ENCODE measurements around the gene CUBN. TPM values are rescaled to one million over a fixed set of nuclear protein-coding genes. Genes with fewer than 3 reads are reported as not detected.

CUBN gene
- total RNA-seq, 4 donors from 2014 or later: 0.27 to 3.6 (median 0.96) TPM

DNA sequence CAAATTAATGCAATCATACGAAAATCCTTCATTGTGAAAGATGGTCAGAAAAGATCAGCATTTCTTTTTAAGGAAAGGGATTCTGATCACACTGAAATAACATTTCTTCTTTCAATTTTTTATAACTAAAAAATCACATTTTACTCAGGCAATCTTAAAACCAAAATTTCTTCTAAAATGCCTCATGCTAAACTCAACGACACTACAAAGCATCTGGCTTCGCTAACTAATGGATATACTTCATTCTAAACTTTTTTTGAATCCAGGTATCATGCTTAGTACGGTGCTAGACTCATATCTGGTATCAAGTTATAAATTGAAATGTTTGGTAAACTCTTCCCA, 100.4 kb downstream of the CUBN start:
- no peaks in the 10 kb centered on the region for H3K36me3 ChIP-seq
- intact Hi-C loops (cut with DNase I; ENCODE audit: low total_unique reads): no loop called here
- peaks cover 8 to 12% of the 10 kb centered on the region in 2 donors for H3K4me1 ChIP-seq
- peak overlapping the region in 1 of 4 donors; percentile 17 for H3K4me3 ChIP-seq
- H3K9me3 ChIP-seq: no peaks in the 10 kb centered on the region
- in situ Hi-C loops (cut with MboI; ENCODE audit: low sequenced_read_pairs in 4 of 4): no loop called here
- H3K27ac ChIP-seq: peak overlapping the region; percentile 11 to 38 (median 25)
- DNase-seq (no peak), ATAC-seq (no peak)
- TF ChIP-seq POLR2A (IDR thresholded peaks at IDR 0.05): no peak
- TF ChIP-seq, protein P1, sequence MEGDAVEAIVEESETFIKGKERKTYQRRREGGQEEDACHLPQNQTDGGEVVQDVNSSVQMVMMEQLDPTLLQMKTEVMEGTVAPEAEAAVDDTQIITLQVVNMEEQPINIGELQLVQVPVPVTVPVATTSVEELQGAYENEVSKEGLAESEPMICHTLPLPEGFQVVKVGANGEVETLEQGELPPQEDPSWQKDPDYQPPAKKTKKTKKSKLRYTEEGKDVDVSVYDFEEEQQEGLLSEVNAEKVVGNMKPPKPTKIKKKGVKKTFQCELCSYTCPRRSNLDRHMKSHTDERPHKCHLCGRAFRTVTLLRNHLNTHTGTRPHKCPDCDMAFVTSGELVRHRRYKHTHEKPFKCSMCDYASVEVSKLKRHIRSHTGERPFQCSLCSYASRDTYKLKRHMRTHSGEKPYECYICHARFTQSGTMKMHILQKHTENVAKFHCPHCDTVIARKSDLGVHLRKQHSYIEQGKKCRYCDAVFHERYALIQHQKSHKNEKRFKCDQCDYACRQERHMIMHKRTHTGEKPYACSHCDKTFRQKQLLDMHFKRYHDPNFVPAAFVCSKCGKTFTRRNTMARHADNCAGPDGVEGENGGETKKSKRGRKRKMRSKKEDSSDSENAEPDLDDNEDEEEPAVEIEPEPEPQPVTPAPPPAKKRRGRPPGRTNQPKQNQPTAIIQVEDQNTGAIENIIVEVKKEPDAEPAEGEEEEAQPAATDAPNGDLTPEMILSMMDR (IDR thresholded peaks at IDR 0.05 in 4 of 5, conservative IDR thresholded peaks at IDR 0.05 in 1 of 5): no peak
- no peaks in the 10 kb centered on the region for H3K27me3 ChIP-seq

DNA sequence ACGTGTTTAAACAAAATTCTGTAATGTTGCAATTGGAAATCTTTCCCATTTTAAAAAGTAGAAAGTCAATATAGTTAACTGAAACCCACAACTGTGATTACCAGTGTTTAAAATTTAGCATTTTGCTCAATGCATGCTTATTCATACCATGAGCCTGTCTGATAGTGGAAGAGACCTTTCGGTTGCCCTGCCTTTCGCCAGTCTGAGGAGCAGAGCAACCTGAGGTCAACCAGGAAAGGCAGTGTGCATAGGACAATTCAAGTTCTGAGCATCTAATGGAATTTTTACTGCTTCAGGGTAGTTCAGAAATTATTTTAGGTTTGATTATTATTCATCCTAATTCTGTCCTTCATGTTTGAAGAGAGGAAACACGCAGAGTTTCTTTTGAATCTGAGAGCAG, 100.8 kb downstream of the CUBN start:
- peak overlapping the region in 1 of 4 donors; percentile 20 for H3K27ac ChIP-seq
- no peak for ATAC-seq
- in situ Hi-C loops (cut with MboI; ENCODE audit: low sequenced_read_pairs in 4 of 4): no loop called here
- H3K36me3 ChIP-seq: no peaks in the 10 kb centered on the region
- DNase-seq: no peak
- TF ChIP-seq POLR2A (IDR thresholded peaks at IDR 0.05): no peak
- TF ChIP-seq, protein P1 (IDR thresholded peaks at IDR 0.05 in 4 of 5, conservative IDR thresholded peaks at IDR 0.05 in 1 of 5): no peak
- intact Hi-C loops (cut with DNase I; ENCODE audit: low total_unique reads): no loop called here
- no peaks in the 10 kb centered on the region for H3K9me3 ChIP-seq
- no peak overlapping the region for H3K4me3 ChIP-seq
- H3K4me1 ChIP-seq: peaks cover 8 to 12% of the 10 kb centered on the region in 2 donors
- H3K27me3 ChIP-seq: no peaks in the 10 kb centered on the region

DNA sequence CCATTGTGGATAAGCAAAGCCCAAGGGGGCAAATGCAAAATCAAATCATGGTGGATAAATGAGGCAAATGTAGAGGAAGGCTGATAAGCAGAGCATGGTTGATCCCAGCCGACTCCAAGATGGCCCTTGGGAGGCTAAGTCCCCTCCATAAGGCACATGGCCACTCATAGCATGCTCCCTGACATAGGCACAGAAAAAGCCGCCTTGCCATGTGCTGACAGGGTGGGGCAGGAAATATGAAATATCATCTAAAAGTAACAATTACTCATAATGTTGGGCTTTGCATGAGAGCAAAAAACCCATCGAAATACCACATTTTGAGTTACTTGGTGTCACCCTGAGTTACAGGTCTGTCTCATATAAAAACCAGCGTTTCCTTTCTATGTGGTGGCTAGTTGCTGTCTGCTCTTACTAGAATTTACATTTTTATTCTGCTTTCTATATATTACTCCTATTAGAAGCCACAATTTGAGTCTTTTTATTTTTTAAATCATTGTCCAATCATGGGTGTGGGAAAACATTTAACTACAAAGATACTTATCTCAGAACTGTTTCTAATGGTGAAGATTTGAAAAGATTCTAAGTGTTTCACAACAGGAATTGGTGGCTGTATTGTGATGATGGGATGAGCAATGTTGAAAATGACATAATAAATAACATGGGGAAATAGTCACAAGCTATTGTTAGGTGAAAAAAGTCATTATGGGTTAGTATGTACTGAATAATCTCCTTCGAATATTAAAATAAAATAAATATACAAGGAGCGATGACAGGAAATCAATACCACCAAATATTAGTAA, 102.7 kb downstream of the CUBN start:
- no peak for TF ChIP-seq POLR2A (IDR thresholded peaks at IDR 0.05)
- TF ChIP-seq, protein P1 (IDR thresholded peaks at IDR 0.05 in 4 of 5, conservative IDR thresholded peaks at IDR 0.05 in 1 of 5): no peak
- Histone ChIP-seq H3K4me1 (peaks cover 7 to 13% of the 10 kb centered on the region in 2 donors), H3K27ac (no peak overlapping the region), H3K4me3 (no peak overlapping the region), H3K27me3 (no peaks in the 10 kb centered on the region), H3K9me3 (no peaks in the 10 kb centered on the region), H3K36me3 (no peaks in the 10 kb centered on the region)
- intact Hi-C loops (cut with DNase I; ENCODE audit: low total_unique reads) (no loop called here), in situ Hi-C loops (cut with MboI; ENCODE audit: low sequenced_read_pairs in 4 of 4) (no loop called here)
- DNase-seq: no peak
- no peak for ATAC-seq

DNA sequence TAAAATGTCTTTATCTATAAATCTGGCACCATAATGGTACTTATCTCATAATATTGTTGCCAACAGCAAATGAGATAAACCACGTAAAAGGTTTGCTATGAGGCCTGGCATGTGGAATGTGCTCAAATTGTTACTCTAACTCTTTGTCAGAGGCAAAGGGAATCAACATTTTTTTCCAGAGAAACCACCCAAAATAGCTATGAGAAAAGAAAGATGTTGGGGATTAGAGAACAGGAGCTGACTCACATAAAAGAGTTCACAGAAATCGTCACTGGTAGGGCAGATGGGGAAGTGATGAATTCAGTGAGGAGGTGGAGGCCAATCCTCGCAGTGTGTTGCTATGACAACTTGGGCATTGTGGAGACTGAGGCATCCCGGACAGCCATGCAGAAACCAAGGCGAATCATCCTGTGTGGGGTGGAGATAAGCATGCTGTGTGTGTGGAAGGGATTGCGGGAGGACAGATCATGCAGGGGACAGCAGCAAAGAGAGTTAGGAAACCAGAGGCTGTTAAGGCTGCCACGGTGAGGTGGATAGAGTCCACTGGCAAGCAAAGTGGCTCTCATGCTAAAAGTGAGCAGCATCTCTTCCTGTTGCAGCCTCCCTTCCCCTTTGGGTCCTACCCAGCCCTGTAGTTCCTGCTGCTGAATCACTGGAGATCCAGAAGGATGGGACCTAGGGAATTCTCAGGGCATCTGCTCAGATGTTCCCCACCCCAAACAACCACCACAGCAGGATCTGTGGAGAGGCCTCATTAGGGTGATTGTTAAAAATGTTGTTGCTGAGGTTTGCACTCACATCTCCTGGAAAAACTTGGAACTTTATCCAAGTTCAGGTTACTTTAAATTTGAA, 103.9 kb downstream of the CUBN start:
- no peak for ATAC-seq
- H3K4me1 ChIP-seq: peaks cover 7 to 13% of the 10 kb centered on the region in 2 donors
- TF ChIP-seq, protein P1 (IDR thresholded peaks at IDR 0.05 in 4 of 5, conservative IDR thresholded peaks at IDR 0.05 in 1 of 5): no peak
- TF ChIP-seq POLR2A (IDR thresholded peaks at IDR 0.05): no peak
- H3K36me3 ChIP-seq: no peaks in the 10 kb centered on the region
- H3K27ac ChIP-seq: peak overlapping the region in 2 of 4 donors; percentile 6
- H3K27me3 ChIP-seq: no peaks in the 10 kb centered on the region
- in situ Hi-C loops (cut with MboI; ENCODE audit: low sequenced_read_pairs in 4 of 4): no loop called here
- no peak overlapping the region for H3K4me3 ChIP-seq
- no peaks in the 10 kb centered on the region for H3K9me3 ChIP-seq
- intact Hi-C loops (cut with DNase I; ENCODE audit: low total_unique reads): no loop called here
- DNase-seq: no peak

Measured in gastrocnemius medialis (tissue), 4 donors.